NCI-H524 (cell line): ENCODE results near the gene DOCK1.

Experiments used
- DNase-seq, 2 experiments: peaks; one replicate each; lab custom pipeline; 2025; lab: John Stamatoyannopoulos, UW

The DOCK1 gene

DNA sequence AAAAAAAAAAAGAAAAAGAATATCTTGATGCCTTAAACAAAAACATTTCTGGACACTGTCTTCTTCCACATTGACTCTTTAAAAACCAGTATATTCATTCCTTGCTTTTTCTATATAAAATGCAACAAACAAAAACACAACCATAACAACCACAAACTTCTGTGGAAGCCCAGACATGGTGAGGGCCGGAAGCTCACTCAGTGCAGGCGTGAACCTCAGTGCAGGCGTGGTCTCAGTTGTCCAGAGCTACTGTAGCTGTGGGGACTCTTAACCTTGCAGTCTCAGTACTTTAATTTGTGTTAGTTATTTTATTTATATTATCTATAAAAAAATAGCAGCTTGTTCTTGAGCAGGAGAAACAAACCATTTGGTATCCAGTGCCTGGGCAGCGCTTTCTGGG lies 131.8 kb downstream of the DOCK1 start:
- DNase-seq, result no peak

- no peak for DNase-seq
Measured at GRCh38 chr10:127039435-127039834, 134.2 kb downstream of the DOCK1 start.

DNA sequence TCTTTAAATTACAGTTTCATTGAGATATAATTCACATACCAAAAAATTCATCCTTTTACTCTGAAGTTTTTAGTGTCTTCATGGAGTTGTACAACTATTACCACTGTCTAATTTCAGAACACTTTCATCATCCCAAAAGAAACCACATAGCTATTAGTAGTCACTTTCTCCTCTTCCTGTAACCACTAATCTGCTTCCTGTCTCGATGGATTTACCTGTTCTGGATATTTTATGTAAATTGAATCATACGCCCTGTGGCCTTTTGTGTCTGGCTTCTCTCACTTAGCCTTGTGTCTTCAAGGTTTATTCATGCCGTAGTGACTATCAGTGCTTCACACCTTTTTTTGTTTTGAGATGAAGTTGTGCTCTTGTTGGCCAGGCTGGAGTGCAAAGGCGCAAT lies 135.5 kb downstream of the DOCK1 start:
- no peak for DNase-seq

DNA sequence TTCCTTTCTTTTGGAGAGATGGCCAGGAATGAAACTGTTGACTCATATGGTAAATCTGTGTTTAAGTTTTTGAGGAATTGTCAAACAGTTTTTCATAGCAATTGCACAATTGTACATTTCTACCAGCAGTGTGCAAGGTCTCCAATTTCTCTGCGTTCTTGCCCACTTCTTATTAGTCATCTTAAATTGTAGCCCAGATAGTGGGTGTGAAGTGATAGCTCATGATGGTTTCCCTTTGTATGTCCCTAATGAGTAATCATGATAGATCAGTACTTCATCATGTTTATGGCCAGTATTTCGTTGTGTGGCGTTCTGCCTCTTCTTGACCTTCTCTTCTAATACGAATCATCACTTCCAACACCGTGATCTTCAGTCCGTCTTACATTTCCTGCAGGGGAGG lies 136.3 kb downstream of the DOCK1 start:
- no peak for DNase-seq

GRCh38 chr10:127043301-127043700 lies 138.1 kb downstream of the DOCK1 start:
- no peak for DNase-seq

- no peak for DNase-seq
Measured at GRCh38 chr10:127044186-127044585, 139.0 kb downstream of the DOCK1 start.

GRCh38 chr10:127046975-127047877 lies 142.0 kb downstream of the DOCK1 start:
- no peak for DNase-seq

GRCh38 chr10:127047878-127048238 lies 142.6 kb downstream of the DOCK1 start:
- DNase-seq, result no peak

- DNase-seq, result no peak
Measured at GRCh38 chr10:127048630-127049029, 143.4 kb downstream of the DOCK1 start.

- no peak for DNase-seq
Measured at GRCh38 chr10:127052001-127052400, 146.8 kb downstream of the DOCK1 start.

DNA sequence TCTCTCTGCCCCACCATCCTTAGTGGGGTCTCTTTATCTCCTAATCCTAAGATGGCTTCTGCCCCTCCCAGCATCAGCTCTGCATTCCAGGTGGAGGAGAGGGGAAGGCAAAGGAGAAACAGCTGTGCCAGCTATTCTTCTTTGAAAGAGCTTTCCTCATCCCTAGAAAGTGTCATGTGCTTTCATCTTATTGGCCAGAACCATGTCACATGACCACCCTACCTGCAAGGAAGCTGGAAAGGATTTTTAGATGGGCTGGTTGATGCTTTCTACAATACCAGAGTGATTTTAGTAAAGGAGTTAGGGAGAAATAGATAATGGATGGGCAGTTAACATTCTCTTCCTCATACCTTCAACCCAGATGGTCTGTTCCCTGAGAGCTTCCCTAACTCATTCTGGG lies 150.0 kb downstream of the DOCK1 start:
- DNase-seq, result no peak

GRCh38 chr10:127059314-127059713 lies 154.1 kb downstream of the DOCK1 start:
- no peak for DNase-seq

DNA sequence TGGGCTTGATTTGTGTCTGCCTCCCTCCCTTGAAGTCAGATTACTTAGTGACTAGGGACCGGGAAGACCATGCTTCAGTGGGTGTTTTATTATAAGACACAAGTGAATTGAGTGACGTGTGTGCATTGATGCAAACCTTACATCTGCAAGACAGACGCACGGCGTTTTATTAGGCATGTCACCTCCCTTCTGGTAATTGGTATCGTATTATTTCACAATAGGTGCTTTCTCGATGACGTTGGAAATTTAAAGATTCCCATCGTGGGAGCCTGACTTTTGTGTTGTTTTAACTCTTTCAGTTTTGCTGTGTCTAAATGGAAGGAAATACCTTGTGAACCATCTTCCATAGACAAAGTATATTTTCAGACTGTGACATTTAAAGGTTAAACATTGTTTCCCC lies 158.5 kb downstream of the DOCK1 start:
- no peak for DNase-seq

DNA sequence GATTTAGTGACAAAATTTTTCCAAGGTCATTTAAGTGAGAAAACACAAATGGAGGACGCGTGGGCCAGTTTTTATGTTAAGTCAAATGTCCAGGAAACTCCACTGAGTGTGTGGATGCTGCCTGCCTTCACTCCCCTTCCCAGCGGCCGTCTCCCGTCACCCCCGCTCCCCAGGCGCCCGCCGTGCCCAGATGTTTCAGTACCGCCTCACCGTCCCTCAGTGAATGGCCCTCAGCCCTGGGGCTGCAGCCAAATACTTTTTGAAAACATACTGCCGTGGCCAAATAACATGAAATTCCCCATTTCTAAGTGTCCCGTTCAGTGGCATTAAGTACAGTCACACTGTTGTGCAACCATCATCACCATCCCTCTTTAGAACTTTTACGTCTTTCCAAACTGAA lies 159.2 kb downstream of the DOCK1 start:
- no peak for DNase-seq

DNA sequence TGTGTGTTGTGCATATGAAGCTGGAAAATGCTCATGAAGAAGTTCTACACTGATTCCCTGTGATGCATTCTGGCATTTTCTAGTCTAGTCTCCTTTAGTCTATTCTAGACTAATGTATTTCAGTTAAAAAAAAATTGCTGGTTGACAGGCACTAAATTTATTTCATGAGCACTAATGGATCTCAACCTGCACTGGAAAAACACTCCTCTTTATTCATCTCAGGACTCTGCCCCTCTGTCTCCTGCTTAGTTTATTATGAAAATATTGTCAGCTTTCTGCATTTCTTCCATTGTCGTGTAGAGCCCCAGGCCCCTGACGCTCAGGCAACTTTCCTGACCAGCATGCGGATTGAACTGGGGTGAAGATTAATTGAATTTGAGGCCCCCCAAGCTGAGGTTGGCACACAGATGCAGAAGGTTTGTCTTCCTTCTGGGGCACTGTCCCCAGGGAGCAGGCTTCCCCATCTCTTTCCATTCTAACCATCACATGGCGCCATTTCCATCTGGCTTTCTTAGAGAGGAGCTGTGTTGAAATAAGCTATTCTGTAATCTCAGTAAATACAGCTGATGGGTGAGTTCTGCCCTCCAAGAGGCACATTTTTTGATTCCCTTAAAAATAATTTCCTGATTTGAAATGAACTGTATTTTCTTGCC lies 162.4 kb downstream of the DOCK1 start:
- DNase-seq, result peak in 1 of 2 experiments; percentile 42

DNA sequence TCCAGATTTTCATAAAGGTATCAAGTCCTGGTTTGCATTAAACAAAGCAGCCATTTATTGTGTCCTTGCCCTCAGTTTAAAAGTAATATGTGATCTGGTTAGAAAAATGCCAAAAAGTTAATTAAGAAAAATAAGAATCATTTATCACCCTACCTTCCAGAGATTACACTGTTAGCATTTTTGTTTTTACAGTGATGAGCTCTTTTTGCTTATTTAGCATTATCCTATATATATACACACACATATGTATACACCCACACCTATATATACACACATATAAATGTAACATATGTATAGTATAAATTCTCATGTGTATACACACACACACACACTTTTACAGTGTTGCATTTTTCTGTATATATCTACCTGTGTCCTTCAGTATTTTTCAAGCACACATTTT lies 163.3 kb downstream of the DOCK1 start:
- DNase-seq, result no peak

DNA sequence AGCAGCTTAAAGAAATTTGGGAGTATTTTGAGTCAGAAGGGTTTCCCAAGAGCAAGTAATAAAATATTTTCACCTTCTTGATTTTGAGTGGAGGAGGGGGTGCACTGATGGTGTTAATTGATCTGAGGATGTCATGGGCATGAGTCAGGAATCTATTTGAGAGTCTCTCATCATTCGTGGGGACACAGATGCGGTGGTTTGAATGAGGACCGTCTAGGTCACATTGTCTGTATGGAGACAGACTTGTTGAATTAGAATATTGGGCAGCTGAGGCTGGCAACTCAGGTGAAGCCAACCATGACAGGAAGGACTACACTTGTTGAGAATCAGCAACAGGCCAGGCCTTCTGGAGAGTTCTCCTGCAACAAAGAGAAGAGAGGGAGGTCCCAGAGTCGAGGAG lies 164.2 kb downstream of the DOCK1 start:
- DNase-seq, result no peak

GRCh38 chr10:127071126-127071525 lies 165.9 kb downstream of the DOCK1 start:
- no peak for DNase-seq

DNA sequence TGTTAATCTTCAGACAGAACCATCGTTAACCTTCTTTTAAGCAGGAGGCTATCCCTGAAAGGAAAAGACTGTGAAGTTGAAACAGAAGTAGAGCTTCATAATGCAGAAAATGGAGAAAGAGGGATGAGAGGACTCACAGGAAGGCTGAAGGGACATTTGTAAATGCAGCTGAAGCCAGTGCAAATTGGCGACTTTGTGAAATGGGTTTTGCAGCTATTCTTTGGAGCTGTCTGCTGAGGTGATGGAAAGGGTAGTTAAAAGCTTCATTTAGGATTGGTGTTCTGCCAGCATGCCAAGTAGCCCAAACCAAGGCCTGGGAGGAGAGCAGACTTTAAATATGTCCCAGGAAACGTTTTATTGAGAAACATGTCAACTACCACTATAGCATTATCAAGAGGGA lies 168.4 kb downstream of the DOCK1 start:
- DNase-seq, result no peak

GRCh38 chr10:127079392-127079791 lies 174.2 kb downstream of the DOCK1 start:
- DNase-seq, result no peak

DNA sequence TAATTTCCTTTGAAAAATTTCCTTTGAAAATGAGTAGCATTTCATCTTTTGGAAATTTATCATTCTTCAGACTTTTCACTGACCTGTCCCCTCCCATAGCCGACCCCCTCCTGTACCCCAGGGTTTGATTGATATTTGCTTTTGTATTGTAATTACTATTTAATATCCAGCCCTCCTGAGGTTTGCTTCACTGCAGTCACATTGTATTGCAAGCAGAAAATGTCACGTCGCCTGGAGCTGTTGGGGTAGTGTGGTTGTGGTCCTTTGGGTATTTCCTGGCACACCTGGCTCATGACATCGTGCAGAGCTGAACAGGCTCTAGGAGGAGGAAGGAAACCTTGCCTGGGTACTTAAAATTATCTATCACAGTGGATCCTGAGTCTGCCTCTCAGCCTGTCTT lies 175.1 kb downstream of the DOCK1 start:
- DNase-seq, result no peak

DNA sequence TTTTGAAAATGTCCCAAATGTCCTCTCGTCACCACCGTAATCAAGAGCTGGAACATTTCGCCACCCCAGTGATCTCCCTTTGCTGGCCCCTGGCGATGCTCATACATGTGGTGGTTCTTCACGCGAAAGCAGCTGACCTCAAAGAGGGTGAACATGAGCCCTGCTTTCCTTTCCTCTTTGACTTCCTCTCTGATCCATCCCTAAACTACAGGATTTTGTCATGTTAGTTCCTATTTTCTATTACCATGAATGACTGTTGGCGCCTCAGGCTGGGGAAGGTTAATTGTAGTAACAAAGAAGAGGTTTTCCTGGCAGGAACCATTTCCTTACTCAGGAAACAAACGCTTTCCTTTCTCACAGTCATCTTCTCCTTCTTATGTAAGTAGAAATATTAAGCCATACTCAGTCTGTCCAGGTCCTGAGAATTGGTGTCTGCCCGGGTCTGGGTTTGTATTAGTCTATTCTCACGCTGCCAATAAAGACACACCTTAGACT lies 176.7 kb downstream of the DOCK1 start:
- DNase-seq, result no peak

GRCh38 chr10:127082651-127083050 lies 177.4 kb downstream of the DOCK1 start:
- no peak for DNase-seq
